Adipocyte (in vitro differentiated cells): Measurements from ENCODE around the gene NFYC.

ENCODE experiments used
- DNase-seq: peaks from one replicate; pipeline ENCODE4 v3.0.0-alpha.2; 2015; ENCODE audit warnings: low read depth
- H3K27me3 ChIP-seq: replicated peaks from 2 replicates; pipeline ENCODE4 v1.7.0; 2013; ENCODE audit warnings: mild to moderate bottlenecking, low read length, moderate library complexity; ENCODE audit not compliant: control insufficient read depth, insufficient read depth
- H3K36me3 ChIP-seq: 2 replicates; pipeline ENCODE4 v1.7.0; 2013; ENCODE audit warnings: low read length, mild to moderate bottlenecking, moderate library complexity; ENCODE audit not compliant: control insufficient read depth, insufficient read depth, severe bottlenecking
- H3K4me1 ChIP-seq: 2 replicates; pipeline ENCODE4 v1.7.0; 2013; ENCODE audit warnings: mild to moderate bottlenecking, low read length, moderate library complexity; ENCODE audit not compliant: control insufficient read depth, insufficient read depth
- H3K4me3 ChIP-seq: 2 replicates; pipeline ENCODE4 v1.7.0; 2013; ENCODE audit warnings: mild to moderate bottlenecking, low read length, moderate library complexity
- H3K9ac ChIP-seq: 2 replicates; pipeline ENCODE4 v1.7.0; 2013; ENCODE audit warnings: mild to moderate bottlenecking, low read length, moderate library complexity
- H3K9me3 ChIP-seq: 2 replicates; pipeline ENCODE4 v1.7.0; 2013; ENCODE audit warnings: mild to moderate bottlenecking, low read length, moderate library complexity; ENCODE audit not compliant: control insufficient read depth

NFYC gene

DNA sequence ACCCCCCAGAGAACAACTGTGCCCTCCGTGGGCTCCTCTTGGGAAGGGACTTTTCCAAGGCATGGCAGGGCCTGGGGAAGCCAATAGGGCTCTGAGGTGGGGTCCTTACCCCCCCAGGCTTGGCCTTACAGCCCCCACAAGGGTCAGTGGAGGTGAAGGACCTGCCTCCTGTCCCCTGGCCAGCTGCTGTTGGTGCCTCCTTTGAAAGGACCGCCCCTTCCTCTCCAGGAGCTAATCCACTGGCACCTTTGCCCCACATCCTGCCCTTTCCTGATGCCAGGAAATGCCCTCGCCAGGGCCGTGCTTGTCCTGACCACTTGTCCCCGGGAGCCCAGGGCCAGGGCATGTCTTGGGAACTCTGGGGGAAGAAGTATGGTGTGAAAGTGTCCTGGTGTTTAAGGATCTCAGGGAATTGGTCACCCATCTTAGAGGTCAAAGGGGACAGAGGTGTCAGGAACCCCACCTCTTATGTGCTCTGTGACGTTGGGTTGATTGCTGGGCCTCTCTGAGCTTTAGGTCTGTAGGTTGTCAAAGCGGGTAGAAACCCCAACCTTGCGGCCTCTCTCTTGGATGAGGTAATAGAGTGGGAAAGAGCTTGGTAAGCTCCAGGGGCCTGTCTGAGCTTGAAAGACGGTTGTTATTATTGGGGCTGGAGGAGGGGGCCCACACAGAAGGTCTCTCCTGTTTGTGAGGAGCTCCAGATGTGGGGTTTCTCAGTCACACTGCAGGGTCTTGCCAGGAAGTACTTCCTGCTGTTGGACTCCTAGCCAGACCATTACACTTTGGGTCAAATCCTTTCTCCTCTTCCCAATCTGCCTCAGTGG is 94.9 kb downstream of the NFYC start:
- H3K9ac ChIP-seq = no peak overlapping the region
- no peak overlapping the region for H3K4me3 ChIP-seq
- DNase-seq = no peak
- no peaks in the 10 kb centered on the region for H3K9me3 ChIP-seq
- peaks cover 47% of the 10 kb centered on the region for H3K27me3 ChIP-seq
- peaks cover 3% of the 10 kb centered on the region for H3K4me1 ChIP-seq
- no peaks in the 10 kb centered on the region for H3K36me3 ChIP-seq

DNA sequence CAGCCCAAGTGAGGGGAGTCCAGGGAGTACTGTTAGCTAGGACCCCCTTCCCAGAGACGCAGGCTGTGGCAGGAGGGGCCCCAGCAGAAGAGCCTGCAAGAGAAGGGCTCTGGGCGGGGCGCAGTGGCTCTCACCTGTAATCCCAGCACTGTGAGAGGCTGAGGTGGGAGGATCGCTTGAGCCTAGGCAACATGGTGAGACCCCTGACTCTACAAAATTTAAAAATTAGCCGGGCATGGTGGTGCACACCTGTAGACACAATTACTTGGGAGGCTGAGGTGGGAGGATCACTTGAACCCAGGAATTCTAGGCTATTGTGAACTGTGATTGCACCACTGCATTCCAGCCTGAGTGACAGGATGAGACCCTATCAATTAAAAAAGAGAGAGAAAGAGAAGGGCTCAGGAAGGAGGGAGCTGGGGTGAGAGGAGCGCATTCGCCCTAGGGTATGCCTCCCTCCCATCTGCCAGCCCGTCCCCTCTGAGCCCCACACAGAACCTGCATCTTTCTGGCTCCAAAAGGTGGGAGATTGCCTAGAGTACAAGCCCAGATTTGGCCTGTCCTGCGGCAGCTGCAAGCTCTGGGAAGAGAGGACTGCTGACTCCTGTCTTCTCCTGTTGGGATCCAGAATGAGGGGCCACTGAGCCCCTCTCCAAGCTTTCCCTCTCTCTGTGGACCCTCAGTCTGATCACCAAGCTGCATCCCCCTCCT is 95.6 kb downstream of the NFYC start:
- H3K4me3 ChIP-seq = no peak overlapping the region
- no peaks in the 10 kb centered on the region for H3K36me3 ChIP-seq
- DNase-seq = no peak
- no peak overlapping the region for H3K9ac ChIP-seq
- peaks cover 41% of the 10 kb centered on the region for H3K27me3 ChIP-seq
- H3K4me1 ChIP-seq = peaks cover 3% of the 10 kb centered on the region
- no peaks in the 10 kb centered on the region for H3K9me3 ChIP-seq

DNA sequence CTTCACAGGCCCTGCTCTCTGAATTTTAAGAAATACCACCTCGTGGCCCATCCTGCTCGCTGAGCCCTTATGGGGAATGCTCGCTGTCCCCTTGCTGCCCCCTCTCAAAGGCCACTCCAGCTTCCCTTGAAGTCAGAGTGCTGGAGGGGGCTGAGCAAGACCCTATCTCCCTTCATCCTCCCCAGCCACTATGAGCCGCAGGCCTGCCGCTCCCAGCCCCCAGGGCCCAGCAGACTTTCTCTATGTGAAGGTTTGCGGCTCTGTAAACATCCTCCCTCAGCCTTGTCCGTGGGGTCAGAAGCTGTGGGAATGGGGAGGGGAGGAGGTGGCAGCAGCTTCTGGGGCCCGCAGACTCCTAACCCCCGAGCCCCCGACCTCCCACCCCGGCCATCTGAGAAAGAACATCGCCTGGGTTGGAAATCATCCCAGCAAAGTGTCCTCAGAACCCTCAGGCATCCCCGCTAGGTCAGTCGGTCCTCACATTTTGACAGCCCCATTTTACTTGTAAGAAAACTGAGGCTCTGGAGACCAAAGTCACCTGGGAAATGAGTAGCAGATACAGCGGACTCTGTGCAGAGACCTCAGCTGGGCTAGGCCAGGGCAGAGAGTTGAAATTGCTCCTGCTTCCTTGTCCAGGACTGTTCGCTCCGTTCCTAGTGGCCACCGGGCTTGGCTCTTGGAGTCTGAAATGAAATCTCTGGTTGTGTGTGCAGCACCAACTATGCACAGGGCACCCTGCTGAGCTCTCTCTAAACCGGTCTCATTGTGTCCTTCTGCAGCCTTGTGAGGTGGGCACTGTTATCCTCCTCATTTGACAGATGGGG is 96.4 kb downstream of the NFYC start:
- peaks cover 3% of the 10 kb centered on the region for H3K4me1 ChIP-seq
- no peak for DNase-seq
- peaks cover 43% of the 10 kb centered on the region for H3K27me3 ChIP-seq
- H3K36me3 ChIP-seq = no peaks in the 10 kb centered on the region
- H3K4me3 ChIP-seq = no peak overlapping the region
- H3K9me3 ChIP-seq = no peaks in the 10 kb centered on the region
- H3K9ac ChIP-seq = no peak overlapping the region

DNA sequence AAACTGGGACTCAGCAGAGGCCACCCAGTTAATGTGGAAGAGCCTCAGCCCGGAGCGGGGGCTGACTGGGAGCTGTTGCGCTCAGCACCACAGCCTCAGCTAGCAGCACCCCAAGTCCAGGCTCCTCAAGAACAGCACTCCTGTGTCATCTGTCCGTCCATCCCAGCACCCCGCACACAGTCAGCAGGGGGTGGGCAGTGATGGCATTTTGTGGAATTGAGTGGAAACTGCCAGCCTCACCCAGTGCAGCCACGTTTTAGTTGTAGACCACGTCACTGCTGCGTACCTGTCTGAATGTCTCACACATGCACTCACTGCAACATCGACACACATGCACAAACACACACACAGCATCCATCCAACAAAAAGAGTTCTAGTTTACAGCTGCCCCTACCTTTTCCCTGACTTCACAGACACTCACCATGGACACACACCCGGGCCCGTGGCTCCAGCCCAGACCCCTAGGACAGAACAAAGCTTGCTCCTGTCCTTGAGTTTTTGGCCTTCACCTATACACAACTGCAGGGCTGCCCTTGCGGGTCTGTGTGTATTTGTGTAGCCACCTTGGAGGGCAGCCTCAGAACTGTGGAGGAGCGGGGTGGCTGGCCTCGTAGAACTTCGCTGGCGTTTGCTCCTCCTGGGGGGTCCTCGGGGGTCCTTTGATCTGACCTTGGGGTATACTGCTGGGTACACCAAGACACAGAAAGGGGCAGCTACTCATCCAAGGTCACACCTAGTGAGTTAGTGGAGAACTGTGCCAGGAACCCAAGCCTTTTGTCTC is 97.2 kb downstream of the NFYC start:
- no peak overlapping the region for H3K9ac ChIP-seq
- peaks cover 47% of the 10 kb centered on the region for H3K27me3 ChIP-seq
- DNase-seq = no peak
- H3K36me3 ChIP-seq = no peaks in the 10 kb centered on the region
- H3K4me3 ChIP-seq = no peak overlapping the region
- H3K4me1 ChIP-seq = peaks cover 3% of the 10 kb centered on the region
- H3K9me3 ChIP-seq = no peaks in the 10 kb centered on the region

DNA sequence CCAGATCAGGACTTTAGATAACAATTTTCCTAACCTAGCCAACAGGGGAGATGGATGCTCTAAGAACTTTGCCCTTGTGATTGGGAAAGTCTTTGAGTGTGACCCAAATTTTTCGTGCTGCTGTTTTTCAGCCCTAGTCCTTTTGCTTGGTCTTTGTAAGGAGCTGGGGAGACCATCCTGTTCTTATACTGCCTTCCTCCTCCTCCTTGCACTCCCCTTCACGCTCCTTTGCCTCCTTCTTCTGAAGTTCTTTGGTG is 97.8 kb downstream of the NFYC start:
- Histone ChIP-seq H3K4me3 (no peak overlapping the region), H3K9ac (no peak overlapping the region)
- no peak for DNase-seq

DNA sequence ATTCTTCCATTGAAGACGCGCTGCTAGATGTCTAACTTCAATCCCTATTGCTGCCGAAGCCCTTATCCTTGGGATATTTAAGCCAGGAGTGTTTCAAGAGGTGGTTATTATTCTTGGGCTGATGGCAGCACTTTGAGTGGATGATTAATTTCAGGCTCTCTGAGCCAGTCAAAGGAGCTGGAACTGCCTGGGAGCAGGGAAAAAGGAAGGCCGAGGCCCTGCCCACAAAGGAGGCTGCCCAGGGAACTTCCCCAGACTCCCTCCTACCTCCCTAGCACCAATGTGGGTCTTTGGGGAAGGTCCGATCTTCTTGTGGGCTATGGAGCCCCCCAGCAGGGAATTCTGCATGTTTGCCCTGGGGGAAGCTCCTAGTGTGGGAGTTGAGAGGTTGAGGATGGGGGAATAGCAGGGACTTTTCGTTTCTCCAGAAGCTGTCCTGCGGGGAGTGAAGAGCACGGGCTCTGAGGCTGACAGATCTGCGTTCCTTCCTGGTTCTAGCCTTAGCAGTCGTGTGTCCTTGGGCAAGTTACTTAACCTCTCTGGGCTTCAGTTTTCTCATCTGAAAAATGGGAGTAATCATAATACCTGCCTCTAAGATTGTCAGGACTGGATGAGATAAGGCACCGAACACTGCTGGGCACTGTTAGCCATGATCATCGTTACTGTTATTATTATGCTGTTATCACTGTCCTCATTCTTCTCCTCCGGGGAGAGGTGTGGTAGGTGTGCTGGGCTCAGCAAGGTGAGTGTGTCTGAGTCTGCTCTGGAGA is 98.3 kb downstream of the NFYC start:
- H3K4me1 ChIP-seq = peaks cover 3% of the 10 kb centered on the region
- peaks cover 47% of the 10 kb centered on the region for H3K27me3 ChIP-seq
- no peak overlapping the region for H3K9ac ChIP-seq

More for the DNA sequence above, 97.8 kb downstream of the NFYC start:
- Histone ChIP-seq H3K9me3 (no peaks in the 10 kb centered on the region), H3K36me3 (no peaks in the 10 kb centered on the region), H3K27me3 (peaks cover 52% of the 10 kb centered on the region), H3K4me1 (peaks cover 3% of the 10 kb centered on the region)

DNA sequence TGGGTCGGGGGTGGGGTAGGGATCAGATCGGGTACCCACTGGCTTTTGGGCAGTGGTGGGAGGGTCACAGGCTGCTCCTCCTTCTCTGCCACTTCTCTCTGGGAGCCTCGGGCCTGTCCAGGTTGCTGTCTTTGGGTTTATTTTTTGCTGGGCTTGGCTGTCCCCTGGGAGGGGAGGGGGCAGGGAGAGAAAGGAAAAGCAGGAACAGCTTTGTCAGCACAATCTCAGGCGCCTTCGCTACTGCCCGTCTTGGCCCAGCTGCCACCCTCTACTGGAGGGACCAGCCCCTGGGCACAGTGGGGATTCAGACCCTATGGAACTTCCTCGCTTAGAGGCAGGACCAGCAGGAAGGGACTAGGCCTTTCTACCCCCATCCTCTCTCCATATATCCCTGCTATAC is 100.5 kb downstream of the NFYC start:
- no peaks in the 10 kb centered on the region for H3K36me3 ChIP-seq
- H3K9me3 ChIP-seq = no peaks in the 10 kb centered on the region
- no peak overlapping the region for H3K9ac ChIP-seq
- peaks cover 43% of the 10 kb centered on the region for H3K27me3 ChIP-seq
- H3K4me1 ChIP-seq = no peaks in the 10 kb centered on the region
- DNase-seq = no peak
- H3K4me3 ChIP-seq = no peak overlapping the region

More for the DNA sequence above, 98.3 kb downstream of the NFYC start:
- Histone ChIP-seq H3K36me3 (no peaks in the 10 kb centered on the region), H3K9me3 (no peaks in the 10 kb centered on the region), H3K4me3 (no peak overlapping the region)
- DNase-seq = no peak

DNA sequence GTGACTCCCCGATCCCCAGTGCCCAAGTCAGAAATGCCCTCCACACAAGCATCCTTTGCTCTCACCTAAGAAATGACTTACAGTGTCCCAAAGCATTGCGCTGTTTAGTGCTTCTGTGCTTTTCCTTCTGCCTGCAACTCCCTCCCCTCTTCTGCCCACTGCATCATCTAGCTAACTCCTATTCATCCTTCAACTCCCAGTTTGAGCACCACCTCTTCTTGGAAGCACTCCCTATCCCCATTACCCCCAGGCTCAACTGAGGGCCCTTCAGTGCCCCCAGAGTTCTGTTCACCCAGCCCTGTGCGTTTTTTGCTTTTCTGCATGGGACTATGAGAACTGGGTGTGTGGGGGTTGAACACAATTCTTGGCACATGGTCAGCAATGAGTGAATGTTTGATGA is 102.1 kb downstream of the NFYC start:
- DNase-seq = no peak
- H3K9ac ChIP-seq = no peak overlapping the region
- no peak overlapping the region for H3K4me3 ChIP-seq
- peaks cover 48% of the 10 kb centered on the region for H3K27me3 ChIP-seq
- no peaks in the 10 kb centered on the region for H3K36me3 ChIP-seq
- H3K4me1 ChIP-seq = no peaks in the 10 kb centered on the region
- H3K9me3 ChIP-seq = no peaks in the 10 kb centered on the region

DNA sequence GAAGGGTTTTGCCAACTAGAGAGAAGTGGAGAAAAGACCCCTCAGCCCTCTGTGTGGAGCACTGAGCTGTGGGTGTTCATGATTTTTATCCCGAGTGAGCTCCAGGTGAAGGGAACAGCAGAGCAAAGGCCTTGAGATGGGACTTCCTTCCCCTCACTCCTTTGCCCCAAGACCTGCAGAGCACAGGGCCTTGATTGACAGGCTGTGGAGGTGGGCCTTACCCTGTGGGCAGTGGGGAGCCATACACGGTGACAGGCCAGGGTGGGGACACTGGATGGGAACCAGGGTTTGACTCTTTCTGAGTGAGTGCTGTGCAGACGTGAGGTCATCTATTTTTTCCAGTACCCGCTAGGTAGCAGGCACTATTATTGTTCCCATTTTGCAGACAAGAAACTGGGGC is 102.5 kb downstream of the NFYC start:
- H3K4me1 ChIP-seq = no peaks in the 10 kb centered on the region
- no peak overlapping the region for H3K4me3 ChIP-seq
- DNase-seq = no peak
- H3K9ac ChIP-seq = no peak overlapping the region
- peaks cover 53% of the 10 kb centered on the region for H3K27me3 ChIP-seq
- H3K9me3 ChIP-seq = no peaks in the 10 kb centered on the region
- H3K36me3 ChIP-seq = no peaks in the 10 kb centered on the region

DNA sequence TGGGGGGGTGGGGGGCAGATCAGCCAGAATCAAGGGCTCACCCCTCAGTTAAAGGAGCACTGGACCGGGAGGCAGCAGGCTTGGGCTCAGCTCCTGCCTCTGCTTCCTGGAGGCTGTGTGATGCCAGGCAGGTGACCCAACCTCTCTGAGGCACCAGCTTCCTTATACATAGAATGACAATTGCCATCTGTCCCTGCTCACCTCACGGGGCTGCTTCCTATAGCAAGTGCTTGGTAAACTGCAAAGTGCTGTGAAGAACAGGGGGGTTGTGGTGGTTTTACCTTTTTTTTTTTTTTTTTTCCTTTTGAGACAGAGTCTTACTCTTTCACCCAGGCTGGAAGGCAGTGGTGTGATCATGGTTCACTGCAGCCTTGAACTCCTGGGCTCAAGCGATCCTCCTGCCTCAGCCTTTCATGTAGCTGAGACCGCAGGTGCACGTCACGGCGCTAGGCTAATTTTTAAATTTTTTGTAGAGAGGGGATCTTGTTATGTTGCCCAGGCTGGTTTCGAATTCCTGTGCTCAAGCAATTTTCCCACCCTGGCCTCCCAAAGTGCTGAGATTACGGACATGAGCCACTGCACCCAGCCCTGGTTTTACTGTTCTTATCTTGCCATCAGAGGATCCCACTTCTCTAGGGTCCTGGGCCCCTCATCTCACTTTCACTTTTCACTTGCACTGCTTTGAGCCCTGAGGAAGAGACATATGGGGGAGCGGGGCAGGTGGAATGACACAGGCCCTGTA is 103.6 kb downstream of the NFYC start:
- peaks cover 7% of the 10 kb centered on the region for H3K4me1 ChIP-seq
- no peak overlapping the region for H3K4me3 ChIP-seq
- DNase-seq = no peak
- H3K27me3 ChIP-seq = peaks cover 57% of the 10 kb centered on the region
- H3K36me3 ChIP-seq = no peaks in the 10 kb centered on the region
- no peak overlapping the region for H3K9ac ChIP-seq
- H3K9me3 ChIP-seq = no peaks in the 10 kb centered on the region
